22Rv1 (cell line): Measurements from ENCODE around the gene FCER1G.

ENCODE experiments used
- H3K27ac ChIP-seq: fragments of 450-650 bp; 2 replicates; pipeline ENCODE4 v1.5.1; 2017
- CTCF ChIP-seq: fragments of 450-650 bp; IDR thresholded peaks from 2 replicates; pipeline ENCODE4 v1.5.1; 2017; ENCODE audit warnings: mild to moderate bottlenecking
- ZFX ChIP-seq: fragments of 450-650 bp; IDR thresholded peaks from 2 replicates; pipeline ENCODE4 v1.6.1; 2017; ENCODE audit warnings: antibody characterized with exemption, borderline replicate concordance

Gene FCER1G

GRCh38 chr1:161266202-161266601 is 51.1 kb downstream of the FCER1G start:
- H3K27ac ChIP-seq = no peak overlapping the region
- TF ChIP-seq CTCF = no peak
- TF ChIP-seq ZFX = no peak

DNA sequence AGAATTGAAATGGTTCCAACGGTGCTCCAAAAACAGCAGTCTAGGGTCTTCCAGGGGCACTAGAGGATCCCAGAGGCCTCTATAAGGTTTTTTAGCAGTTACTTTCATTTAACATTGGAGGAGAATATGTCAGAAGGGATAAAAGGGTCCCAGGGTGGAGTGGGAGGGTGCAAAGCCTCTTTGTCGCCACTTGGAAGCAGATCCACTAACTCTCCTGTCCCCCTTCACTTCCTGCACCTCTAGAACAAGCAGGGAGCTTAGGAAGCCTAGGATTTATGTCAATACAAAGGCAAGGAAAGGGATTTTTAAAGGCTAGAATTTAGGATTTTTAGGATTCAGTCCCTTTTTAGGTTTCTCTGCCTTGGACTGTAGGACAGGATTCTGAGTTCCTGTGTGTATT is 51.7 kb downstream of the FCER1G start:
- no peak for TF ChIP-seq ZFX
- TF ChIP-seq CTCF = no peak
- no peak overlapping the region for H3K27ac ChIP-seq

DNA sequence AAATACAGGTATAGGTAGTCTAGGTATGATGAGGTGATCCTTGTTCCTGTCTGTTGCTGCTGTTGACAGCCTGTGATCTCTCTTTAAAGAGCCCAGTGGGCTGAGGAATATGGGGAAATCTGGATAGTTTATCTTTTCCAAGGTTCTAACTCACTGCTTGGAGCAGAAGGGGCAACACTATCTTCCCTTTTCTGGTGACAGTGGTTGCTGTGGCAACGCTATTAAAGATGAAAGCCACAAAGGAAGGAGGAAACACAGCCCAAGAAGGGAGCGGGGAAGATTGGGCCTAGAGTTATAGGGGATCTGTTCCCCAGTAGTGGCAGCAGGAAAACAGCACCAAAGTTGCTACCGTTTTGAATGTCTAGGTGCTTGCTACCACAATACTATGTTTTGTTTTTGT is 52.2 kb downstream of the FCER1G start:
- no peak overlapping the region for H3K27ac ChIP-seq
- no peak for TF ChIP-seq CTCF
- no peak for TF ChIP-seq ZFX
